SK-N-SH (cell line): ENCODE data around the gene ZNF579. TPM values are rescaled to one million over a fixed set of nuclear protein-coding genes. Genes with fewer than 3 reads are reported as not detected.

Source experiments
- CTCF ChIA-PET: fragments of 300-600, 350-600 bp; formaldehyde crosslinking; extraction: SDS; loops from one replicate; lab custom pipeline; 2021; lab: Yijun Ruan, JAX
- POLR2A ChIA-PET: fragments of 350-600 bp; sonication (Branson Sonifier 250); formaldehyde crosslinking; extraction: SDS; loops from one replicate; lab custom pipeline; 2020; ENCODE audit warnings: antibody characterized with exemption, inconsistent platforms; lab: Yijun Ruan, JAX
- DNase-seq: peaks from one replicate; pipeline ENCODE4 v3.0.0; 2012
- H2AFZ ChIP-seq: fragments of 200-600 bp; sonication (generic); 2 replicates; pipeline ENCODE4 v1.8.1; 2016; ENCODE audit warnings: antibody characterized with exemption, mild to moderate bottlenecking, low read depth
- H3F3A ChIP-seq: fragments of 200-600 bp; sonication (generic); replicated peaks from 2 replicates; pipeline ENCODE3; 2016; ENCODE audit warnings: antibody characterized with exemption, mild to moderate bottlenecking; ENCODE audit not compliant: insufficient read depth
- H3K27ac ChIP-seq, 2 experiments: fragments of 200-500 bp in 1 of 2; fragments of 200-600 bp in 1 of 2; sonication (Bioruptor generic) in 1 of 2; sonication (generic), shearing (Covaris generic) in 1 of 2; 2 replicates each; pipeline versions ENCODE4 v1.5.1 to v1.6.1; 2014 to 2016; ENCODE audit warnings: low read depth in 2 of 2, inconsistent platforms in 1 of 2, low read length in 1 of 2, mild to moderate bottlenecking in 1 of 2, mixed read lengths in 1 of 2
- H3K27me3 ChIP-seq: fragments of 200-600 bp; sonication (generic), shearing (Covaris generic); 2 replicates; pipeline ENCODE4 v1.6.1; 2016; ENCODE audit warnings: mixed run types; ENCODE audit not compliant: insufficient read depth
- H3K36me3 ChIP-seq, 2 experiments: fragments of 200-500 bp in 1 of 2; fragments of 200-600 bp in 1 of 2; sonication (Bioruptor generic) in 1 of 2; sonication (generic) in 1 of 2; replicated peaks in 1 of 2; 2 replicates each; pipeline versions ENCODE3 to v1.5.1; 2014 to 2016; ENCODE audit warnings: low read length in 1 of 2, mild to moderate bottlenecking in 1 of 2; ENCODE audit not compliant: insufficient read depth in 2 of 2, control insufficient read depth in 1 of 2
- H3K4me1 ChIP-seq, 2 experiments: fragments of 200-500 bp in 1 of 2; fragments of 200-600 bp in 1 of 2; sonication (Bioruptor generic) in 1 of 2; sonication (generic), shearing (Covaris generic) in 1 of 2; 2 replicates each; pipeline versions ENCODE4 v1.5.1 to v1.6.1; 2014 to 2016; ENCODE audit warnings: low read depth in 1 of 2, low read length in 1 of 2, mixed run types in 1 of 2; ENCODE audit not compliant: insufficient read depth in 2 of 2, control insufficient read depth in 1 of 2
- H3K4me2 ChIP-seq: fragments of 200-600 bp; sonication (generic), shearing (Covaris generic); 2 replicates; pipeline ENCODE4 v1.6.1; 2017; ENCODE audit warnings: mixed run types
- H3K4me3 ChIP-seq, 2 experiments: fragments of 200-500 bp in 1 of 2; fragments of 200-600 bp in 1 of 2; sonication (Bioruptor generic) in 1 of 2; sonication (generic), shearing (Covaris generic) in 1 of 2; 2 replicates each; pipeline versions ENCODE4 v1.5.1 to v1.8.1; 2014 to 2016; ENCODE audit warnings: low read depth in 2 of 2, inconsistent platforms in 1 of 2, low read length in 1 of 2, mild to moderate bottlenecking in 1 of 2, mixed read lengths in 1 of 2, moderate library complexity in 1 of 2
- H3K79me2 ChIP-seq: fragments of 200-600 bp; sonication (generic); 2 replicates; pipeline ENCODE4 v1.8.1; 2017; ENCODE audit warnings: mild to moderate bottlenecking; ENCODE audit not compliant: insufficient read depth
- H3K9ac ChIP-seq: fragments of 200-600 bp; sonication (generic); 2 replicates; pipeline ENCODE4 v1.6.1; 2017; ENCODE audit warnings: mixed run types
- H3K9me2 ChIP-seq: fragments of 200-600 bp; sonication (generic); 2 replicates; pipeline ENCODE4 v1.6.1; 2017; ENCODE audit warnings: mixed run types
- H3K9me3 ChIP-seq: fragments of 200-600 bp; sonication (generic); 2 replicates; pipeline ENCODE4 v1.6.1; 2017; ENCODE audit warnings: mixed run types, mild to moderate bottlenecking, moderate library complexity
- H4K20me1 ChIP-seq: fragments of 200-600 bp; sonication (generic); 2 replicates; pipeline ENCODE4 v1.6.1; 2017; ENCODE audit warnings: mild to moderate bottlenecking, mixed run types; ENCODE audit not compliant: insufficient read depth
- CHD2 ChIP-seq: fragments of 150-350 bp; IDR thresholded peaks from 2 replicates; pipeline ENCODE4 v1.6.1; 2018; ENCODE audit warnings: low read length; ENCODE audit not compliant: partially characterized antibody
- ELF1 ChIP-seq: IDR thresholded peaks from 2 replicates; pipeline ENCODE4 v1.4.0; 2012
- EP300 ChIP-seq, 2 experiments: IDR thresholded peaks; 2 replicates each; pipeline versions ENCODE4 v1.4.0 to v1.6.1; 2012; ENCODE audit warnings: borderline replicate concordance in 1 of 2, low read depth in 1 of 2, low read length in 1 of 2
- EZH2phosphoT487 ChIP-seq: fragments of 200-600 bp; sonication (generic); IDR thresholded peaks from 2 replicates; pipeline ENCODE4 v1.6.1; 2017; ENCODE audit warnings: low read depth, mixed run types, mild to moderate bottlenecking, antibody characterized with exemption, moderate library complexity, borderline replicate concordance
- FOXJ3 ChIP-seq: sonication (generic); formaldehyde crosslinking; IDR thresholded peaks from 2 replicates; pipeline ENCODE4 v1.5.1; 2020; ENCODE audit warnings: mild to moderate bottlenecking, missing genetic modification reagents
- FOXM1 ChIP-seq: IDR thresholded peaks from 2 replicates; pipeline ENCODE4 v1.4.0; 2012; ENCODE audit warnings: low read depth, mild to moderate bottlenecking
- GABPA ChIP-seq: IDR thresholded peaks from 2 replicates; pipeline ENCODE4 v1.4.0; 2012; ENCODE audit warnings: low read depth, mild to moderate bottlenecking
- IRF3 ChIP-seq: fragments of 150-350 bp; IDR thresholded peaks from 2 replicates; pipeline ENCODE4 v1.6.1; 2016; ENCODE audit warnings: mild to moderate bottlenecking, low read depth, low read length
- JUND ChIP-seq: IDR thresholded peaks from 2 replicates; pipeline ENCODE4 v1.4.0; 2012
- MEF2A ChIP-seq: IDR thresholded peaks from 2 replicates; pipeline ENCODE4 v1.4.0; 2012; ENCODE audit warnings: low read depth, borderline replicate concordance
- NRF1 ChIP-seq: IDR thresholded peaks from 2 replicates; pipeline ENCODE4 v1.6.1; 2012; ENCODE audit warnings: low read depth, mild to moderate bottlenecking, low read length
- PBX3 ChIP-seq: IDR thresholded peaks from 2 replicates; pipeline ENCODE4; 2012
- POLR2AphosphoS5 ChIP-seq: IDR thresholded peaks from 2 replicates; pipeline ENCODE4 v1.6.1; 2012; ENCODE audit warnings: low read depth, low read length
- RAD21 ChIP-seq: IDR thresholded peaks from 2 replicates; pipeline ENCODE4 v1.6.1; 2012; ENCODE audit warnings: mild to moderate bottlenecking, low read length
- RCOR1 ChIP-seq: fragments of 150-350 bp; IDR thresholded peaks from 2 replicates; pipeline ENCODE4 v1.6.1; 2017; ENCODE audit warnings: antibody characterized with exemption, low read length
- SMC3 ChIP-seq: IDR thresholded peaks from 2 replicates; pipeline ENCODE4 v1.6.1; 2012; ENCODE audit warnings: low read depth, low read length, improper control_type of control experiment
- TEAD4 ChIP-seq: IDR thresholded peaks from 2 replicates; pipeline ENCODE4 v1.4.0; 2012; ENCODE audit warnings: mild to moderate bottlenecking, borderline replicate concordance; ENCODE audit not compliant: insufficient read depth
- USF2 ChIP-seq: fragments of 150-350 bp; IDR thresholded peaks from 2 replicates; pipeline ENCODE4 v1.6.1; 2017; ENCODE audit warnings: antibody characterized with exemption, low read length, low read depth, borderline replicate concordance
- WGBS: methylation state at CpG from one replicate; pipeline ENCODE4 v1.1.6; 2017; ENCODE audit warnings: low lambda C conversion rate; 5-methylcytosine and 5-hydroxymethylcytosine counted together
- polyA plus RNA-seq, 3 experiments: library from polyadenylated mRNA; depleted of rRNA; stranded (reverse); fragments of >200 nt; gene quantifications; 2 replicates each; pipeline ENCODE4 v1.2.3, GENCODE V29; 2012
- TF ChIP-seq, protein P1 (sequence below): IDR thresholded peaks from 2 replicates; pipeline ENCODE4 v1.4.0; 2012; ENCODE audit warnings: low read depth, borderline replicate concordance

ZNF579 gene
- polyA plus RNA-seq, 1 of the 3 experiments (the other 2 are of a cell fraction): 5.9 TPM

- TF ChIP-seq MEF2A (no peak), POLR2AphosphoS5 (peak; percentile 67), CHD2 (peak; percentile 86), GABPA (peak; percentile 88), ELF1 (peak; percentile 88), FOXM1 (no peak), IRF3 (no peak), FOXJ3 (no peak), PBX3 (no peak; the same call in 1 of the 2 replicates), RCOR1 (0 out of 2 replicates have a peak, but pooled peaks have one; percentile 45)
- TF ChIP-seq, all 33 proteins: peak for 13
These were observed at the start of gene ZNF579 (continued) for GRCh38 chr19:55580628-55581144.

DNA sequence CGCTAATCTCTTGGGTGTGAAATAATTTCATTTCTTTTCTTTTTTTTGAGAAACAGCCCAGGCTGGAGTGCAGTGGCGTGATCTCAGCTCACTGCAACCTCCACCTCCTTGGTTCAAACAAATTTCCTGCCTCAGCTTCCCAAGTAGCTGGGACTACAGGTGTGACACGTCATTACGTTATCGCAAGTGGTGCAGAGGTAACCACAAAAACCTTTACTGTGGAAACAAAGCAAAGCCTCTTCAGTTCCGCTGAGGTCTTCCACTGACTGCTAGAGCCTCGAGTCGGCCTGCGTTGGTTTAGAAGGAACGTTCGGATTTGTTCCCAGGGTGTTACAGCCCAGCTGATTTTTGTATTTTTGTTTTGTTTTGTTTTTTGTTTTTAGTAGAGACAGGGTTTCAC, 45.7 kb upstream of the ZNF579 start:
- Histone ChIP-seq H3K36me3 (no peaks in the 10 kb centered on the region), H3K4me2 (no peak overlapping the region), H3K27me3 (no peaks in the 10 kb centered on the region), H3K4me3 (no peak overlapping the region), H3K9me2 (no peaks in the 10 kb centered on the region), H3K4me1 (peaks cover 0 to 2% of the 10 kb centered on the region in 2 experiments; a peak in 1 of 4 replicates), H3K79me2 (peaks cover 11% of the 10 kb centered on the region; the same call in 1 of the 2 replicates), H4K20me1 (no peaks in the 10 kb centered on the region), H3K27ac (no peak overlapping the region), H2AFZ (no peak overlapping the region), H3K9ac (no peak overlapping the region), H3K9me3 (no peaks in the 10 kb centered on the region), H3F3A (no peaks in the 10 kb centered on the region)
- no peak for DNase-seq
- TF ChIP-seq USF2 (no peak), CHD2 (no peak), TEAD4 (no peak)
- 95% methylated on average over 11 of the region's 11 CpGs for WGBS
- POLR2A ChIA-PET: no interaction called here
- CTCF ChIA-PET: interaction anchor here (1.0 to 4.7 kb wide), 6 partner anchors 13 to 467 kb away, joined by 3 to 30 read pairs (median 7); partner anchors contain the start of genes U2AF2, ZNF580 and ZNF865

- peaks cover 0 to 2% of the 10 kb centered on the region in 2 experiments; a peak in 1 of 4 replicates for H3K4me1 ChIP-seq
- peak overlapping the region; percentile 52 to 74 for H3K4me3 ChIP-seq
- ChIA-PET CTCF (interaction anchor here (1.0 to 4.7 kb wide), 9 partner anchors 9 to 484 kb away, joined by 3 to 30 read pairs (median 5); partner anchors contain the start of gene ZNF865), POLR2A (interaction anchor here (0.6 to 1.6 kb wide), 9 partner anchors 12 to 371 kb away, joined by 3 to 7 read pairs (median 4); partner anchors contain the start of genes FIZ1, ZNF524 and ZNF628)
- peak overlapping the region; percentile 90 for H2AFZ ChIP-seq
- peak overlapping the region; percentile 84 for H3K9ac ChIP-seq
- H3K4me2 ChIP-seq: peak overlapping the region; percentile 86
- peak; percentile 4 for DNase-seq
- WGBS: 38% methylated on average over 11 of the region's 11 CpGs
- peaks cover 0 to 3% of the 10 kb centered on the region in 2 experiments for H3K36me3 ChIP-seq
- H4K20me1 ChIP-seq: no peaks in the 10 kb centered on the region
- no peaks in the 10 kb centered on the region for H3K27me3 ChIP-seq
- H3K27ac ChIP-seq: peak overlapping the region in 1 of 2 experiments; percentile 87; a peak in 2 of 4 replicates
- no peaks in the 10 kb centered on the region for H3K9me3 ChIP-seq
- H3K9me2 ChIP-seq: no peaks in the 10 kb centered on the region
- H3F3A ChIP-seq: peaks cover 2% of the 10 kb centered on the region
- H3K79me2 ChIP-seq: peaks cover 11% of the 10 kb centered on the region; the same call in 1 of the 2 replicates
- TF ChIP-seq JUND: no peak
- TF ChIP-seq EZH2phosphoT487: no peak
- no peak for TF ChIP-seq NRF1
- TF ChIP-seq, protein P1, sequence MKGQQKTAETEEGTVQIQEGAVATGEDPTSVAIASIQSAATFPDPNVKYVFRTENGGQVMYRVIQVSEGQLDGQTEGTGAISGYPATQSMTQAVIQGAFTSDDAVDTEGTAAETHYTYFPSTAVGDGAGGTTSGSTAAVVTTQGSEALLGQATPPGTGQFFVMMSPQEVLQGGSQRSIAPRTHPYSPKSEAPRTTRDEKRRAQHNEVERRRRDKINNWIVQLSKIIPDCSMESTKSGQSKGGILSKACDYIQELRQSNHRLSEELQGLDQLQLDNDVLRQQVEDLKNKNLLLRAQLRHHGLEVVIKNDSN: no peak
- no peak for TF ChIP-seq SMC3
- no peak for TF ChIP-seq POLR2AphosphoS5
- no peak for TF ChIP-seq EP300 (IDR thresholded peaks at IDR 0.05; ENCODE audit: borderline replicate concordance in 1 of 2, low read depth in 1 of 2, low read length in 1 of 2)
- no peak for TF ChIP-seq USF2
- TF ChIP-seq IRF3: no peak
- no peak for TF ChIP-seq GABPA
- TF ChIP-seq RAD21: no peak
- TF ChIP-seq TEAD4: no peak
These were observed 44.3 kb upstream of the ZNF579 start for GRCh38 chr19:55625004-55625326.
